ENCODE results near the gene GNAO1. TPM values are rescaled to one million over a fixed set of nuclear protein-coding genes. Genes with fewer than 3 reads are reported as not detected.

Gene GNAO1
- polyA plus RNA-seq, 1 experiment: 0.01 TPM

DNA sequence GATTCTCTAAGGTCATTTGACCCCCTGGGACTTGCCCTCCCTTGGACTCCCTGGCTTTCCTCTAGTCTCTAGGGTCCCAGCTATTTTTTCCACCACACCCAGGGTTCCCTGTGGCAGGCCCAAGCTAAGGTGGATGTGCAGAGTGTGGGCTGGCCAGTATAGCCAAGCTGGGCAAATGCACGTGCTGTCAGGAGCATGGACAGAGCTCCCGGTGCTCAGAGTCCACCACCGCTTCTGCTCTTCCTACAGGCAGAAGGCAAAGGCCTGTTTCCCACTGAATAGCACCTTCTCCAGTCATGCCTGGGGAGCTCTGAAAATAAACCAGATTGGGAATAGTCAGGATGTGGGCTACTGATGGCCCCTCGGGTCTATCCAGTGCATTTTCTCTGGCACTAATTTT lies 53.3 kb downstream of the GNAO1 start:
- H3K4me3 ChIP-seq (ENCODE audit: low read depth, low read length): no peak overlapping the region
- ChIA-PET POLR2A (no interaction called here), CTCF (no interaction called here)
- no peaks in the 10 kb centered on the region for H3K27me3 ChIP-seq (ENCODE audit: control insufficient read depth, insufficient read depth, low read length)
- no peak for TF ChIP-seq CTCF (IDR thresholded peaks at IDR 0.05; ENCODE audit: low read depth, low read length)
- H3K27ac ChIP-seq (ENCODE audit: low read depth, low read length): no peak overlapping the region
- no peaks in the 10 kb centered on the region for H3K9me3 ChIP-seq (ENCODE audit: control insufficient read depth, insufficient read depth, low read length)
- no peak for DNase-seq (ENCODE audit: low read depth, low spot score)

GRCh38 chr16:56245197-56245596 lies 53.9 kb downstream of the GNAO1 start:
- Histone ChIP-seq H3K27ac (ENCODE audit: low read depth, low read length) (no peak overlapping the region), H3K27me3 (ENCODE audit: control insufficient read depth, insufficient read depth, low read length) (no peaks in the 10 kb centered on the region), H3K9me3 (ENCODE audit: control insufficient read depth, insufficient read depth, low read length) (no peaks in the 10 kb centered on the region), H3K4me3 (ENCODE audit: low read depth, low read length) (no peak overlapping the region)
- no peak for TF ChIP-seq CTCF (IDR thresholded peaks at IDR 0.05; ENCODE audit: low read depth, low read length)
- DNase-seq (ENCODE audit: low read depth, low spot score): no peak
- CTCF ChIA-PET: no interaction called here
- POLR2A ChIA-PET: no interaction called here

DNA sequence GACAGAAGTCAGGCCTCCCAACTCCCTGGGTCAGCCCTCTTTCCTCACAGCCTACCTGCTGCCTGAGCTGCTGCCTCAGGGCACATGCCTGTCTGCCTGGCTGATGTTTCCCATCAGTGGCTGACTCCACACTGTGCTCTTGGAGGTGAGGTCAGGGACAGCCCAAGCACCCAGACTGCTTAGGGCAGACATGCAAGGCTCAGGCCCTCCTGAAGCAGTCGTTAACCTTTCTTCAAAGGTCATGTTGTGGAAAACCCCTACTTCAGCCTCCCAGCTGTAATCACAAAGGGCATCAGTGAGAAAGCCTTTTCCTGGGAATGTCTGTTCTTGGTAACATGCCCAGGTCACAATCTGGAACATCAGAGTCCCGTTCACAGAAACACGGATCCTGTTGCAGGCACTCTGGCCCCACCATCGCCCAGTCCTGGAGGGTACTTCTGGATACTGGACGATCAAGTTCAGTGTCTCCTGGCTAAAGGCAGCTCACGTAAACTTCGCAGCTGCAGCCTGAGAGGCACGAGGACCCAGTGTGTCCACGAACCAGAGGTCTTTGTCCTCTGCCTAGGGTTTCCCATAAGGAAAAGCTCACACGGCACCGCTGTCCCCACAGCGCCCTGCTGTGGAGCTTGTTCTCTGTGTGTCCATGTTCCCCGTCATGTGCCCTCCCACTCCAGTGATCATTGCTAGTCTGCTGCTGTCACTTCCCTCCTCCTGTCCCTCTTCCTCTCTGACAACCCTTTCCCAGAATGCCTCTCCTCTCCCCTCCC lies 54.9 kb downstream of the GNAO1 start:
- no peak overlapping the region for H3K27ac ChIP-seq (ENCODE audit: low read depth, low read length)
- no peaks in the 10 kb centered on the region for H3K27me3 ChIP-seq (ENCODE audit: control insufficient read depth, insufficient read depth, low read length)
- ChIA-PET CTCF (no interaction called here), POLR2A (no interaction called here)
- DNase-seq (ENCODE audit: low read depth, low spot score): no peak
- no peak for TF ChIP-seq CTCF (IDR thresholded peaks at IDR 0.05; ENCODE audit: low read depth, low read length)
- H3K4me3 ChIP-seq (ENCODE audit: low read depth, low read length): no peak overlapping the region
- H3K9me3 ChIP-seq (ENCODE audit: control insufficient read depth, insufficient read depth, low read length): no peaks in the 10 kb centered on the region

DNA sequence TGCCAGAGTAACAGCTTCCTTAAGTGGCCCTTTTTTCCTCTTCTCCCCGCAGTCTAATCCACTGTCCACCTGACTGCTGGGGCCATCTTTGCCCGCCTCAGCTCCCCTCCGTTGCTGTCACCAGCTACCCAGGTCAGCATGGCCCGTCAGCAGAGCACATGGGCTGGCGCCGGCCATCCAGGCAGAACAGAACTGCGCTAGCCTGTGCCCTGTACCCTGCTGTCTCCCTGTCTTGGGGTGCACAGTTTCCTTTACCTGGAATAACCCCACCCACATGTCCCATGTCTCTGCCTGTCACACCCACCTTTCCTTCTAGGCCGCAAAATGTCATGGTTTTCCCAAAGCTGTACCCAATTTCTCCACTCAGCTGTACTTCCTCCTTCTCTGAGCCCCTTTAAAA lies 55.7 kb downstream of the GNAO1 start:
- CTCF ChIA-PET: no interaction called here
- POLR2A ChIA-PET: no interaction called here
- Histone ChIP-seq H3K27ac (ENCODE audit: low read depth, low read length) (no peak overlapping the region), H3K9me3 (ENCODE audit: control insufficient read depth, insufficient read depth, low read length) (no peaks in the 10 kb centered on the region), H3K4me3 (ENCODE audit: low read depth, low read length) (no peak overlapping the region), H3K27me3 (ENCODE audit: control insufficient read depth, insufficient read depth, low read length) (no peaks in the 10 kb centered on the region)
- no peak for TF ChIP-seq CTCF (IDR thresholded peaks at IDR 0.05; ENCODE audit: low read depth, low read length)
- no peak for DNase-seq (ENCODE audit: low read depth, low spot score)

DNA sequence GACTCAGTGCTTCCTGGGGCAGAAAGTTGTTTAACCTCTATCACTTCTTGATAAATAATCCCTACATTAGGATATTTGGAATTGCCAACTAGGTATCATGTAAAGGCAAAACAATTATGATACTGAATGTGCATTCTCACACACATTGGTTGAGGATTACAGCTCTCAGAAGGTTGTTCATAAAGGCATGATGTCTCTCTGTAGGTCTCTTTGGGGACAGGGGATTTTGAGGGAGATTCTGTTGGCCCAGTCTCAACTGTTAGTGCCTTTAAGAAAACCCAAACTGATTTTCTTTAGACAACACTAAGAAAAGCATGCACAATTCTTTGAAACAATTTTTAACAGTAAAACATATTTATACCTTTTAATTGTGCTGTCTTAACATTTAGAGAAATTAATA lies 56.5 kb downstream of the GNAO1 start:
- ChIA-PET POLR2A (no interaction called here), CTCF (no interaction called here)
- no peak overlapping the region for H3K4me3 ChIP-seq (ENCODE audit: low read depth, low read length)
- no peak for TF ChIP-seq CTCF (IDR thresholded peaks at IDR 0.05; ENCODE audit: low read depth, low read length)
- no peak overlapping the region for H3K27ac ChIP-seq (ENCODE audit: low read depth, low read length)
- no peaks in the 10 kb centered on the region for H3K9me3 ChIP-seq (ENCODE audit: control insufficient read depth, insufficient read depth, low read length)
- no peaks in the 10 kb centered on the region for H3K27me3 ChIP-seq (ENCODE audit: control insufficient read depth, insufficient read depth, low read length)
- DNase-seq (ENCODE audit: low read depth, low spot score): no peak

All from AG04450 (cell line).